NCI-H2227 (cell line): ENCODE measurements around the gene SNRPD3.

Experiments used
- DNase-seq: peaks from one replicate; lab custom pipeline; 2025; ENCODE audit not compliant: unreplicated experiment; lab: John Stamatoyannopoulos, UW

Gene SNRPD3

GRCh38 chr22:24565077-24565476 lies 9.3 kb downstream of the SNRPD3 start:
- no peak for DNase-seq

- no peak for DNase-seq
Measured at GRCh38 chr22:24566899-24567511, 11.2 kb downstream of the SNRPD3 start.

- DNase-seq = no peak
Measured at GRCh38 chr22:24567668-24568067, 11.9 kb downstream of the SNRPD3 start.

GRCh38 chr22:24571266-24571665 lies 15.5 kb downstream of the SNRPD3 start:
- no peak for DNase-seq

GRCh38 chr22:24576778-24577177 lies 21.0 kb downstream of the SNRPD3 start:
- DNase-seq = no peak

GRCh38 chr22:24578355-24579257 lies 22.8 kb downstream of the SNRPD3 start:
- DNase-seq = no peak

GRCh38 chr22:24579258-24579601 lies 23.4 kb downstream of the SNRPD3 start:
- no peak for DNase-seq

- no peak for DNase-seq
Measured at GRCh38 chr22:24580276-24580675, 24.5 kb downstream of the SNRPD3 start.

GRCh38 chr22:24582056-24582814 lies 26.4 kb downstream of the SNRPD3 start:
- DNase-seq = no peak

- DNase-seq = peak; percentile 37
Measured at GRCh38 chr22:24583221-24584165, 27.7 kb downstream of the SNRPD3 start.

GRCh38 chr22:24584166-24584790 lies 28.5 kb downstream of the SNRPD3 start:
- no peak for DNase-seq

GRCh38 chr22:24584871-24585411 lies 29.1 kb downstream of the SNRPD3 start:
- DNase-seq = no peak

GRCh38 chr22:24585461-24585860 lies 29.7 kb downstream of the SNRPD3 start:
- DNase-seq = no peak

GRCh38 chr22:24585927-24586546 lies 30.2 kb downstream of the SNRPD3 start:
- no peak for DNase-seq

GRCh38 chr22:24587251-24587650 lies 31.5 kb downstream of the SNRPD3 start:
- DNase-seq = no peak

GRCh38 chr22:24587948-24588347 lies 32.1 kb downstream of the SNRPD3 start:
- no peak for DNase-seq

- DNase-seq = no peak
Measured at GRCh38 chr22:24588381-24588756, 32.6 kb downstream of the SNRPD3 start.

- DNase-seq = no peak
Measured at GRCh38 chr22:24588757-24589481, 33.1 kb downstream of the SNRPD3 start.

- DNase-seq = no peak
Measured at GRCh38 chr22:24589518-24590030, 33.8 kb downstream of the SNRPD3 start.
